Measurements from ENCODE around the gene B3GALT5.

Gene B3GALT5

DNA sequence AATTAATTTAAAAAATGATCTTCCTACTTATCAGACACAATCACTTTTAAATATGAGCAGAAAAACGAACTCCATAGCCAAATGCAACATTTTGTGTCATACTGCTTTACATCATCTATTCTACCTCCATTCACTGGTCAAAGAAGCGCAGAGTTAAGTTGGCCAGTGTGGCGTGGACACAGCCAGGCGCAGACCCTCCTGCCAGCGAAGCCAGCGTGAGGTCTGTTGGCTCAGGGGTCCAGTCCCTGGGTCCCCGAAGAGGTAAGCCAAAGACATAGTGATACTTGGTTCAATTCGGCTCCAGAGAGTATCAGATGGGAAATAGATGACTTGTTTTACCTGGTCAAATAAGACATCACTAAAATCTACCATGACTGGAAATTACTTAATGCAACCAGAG is 59.2 kb downstream of the B3GALT5 start:
- Histone ChIP-seq H3K27ac (no peak overlapping the region), H3K27me3 (no peaks in the 10 kb centered on the region)

DNA sequence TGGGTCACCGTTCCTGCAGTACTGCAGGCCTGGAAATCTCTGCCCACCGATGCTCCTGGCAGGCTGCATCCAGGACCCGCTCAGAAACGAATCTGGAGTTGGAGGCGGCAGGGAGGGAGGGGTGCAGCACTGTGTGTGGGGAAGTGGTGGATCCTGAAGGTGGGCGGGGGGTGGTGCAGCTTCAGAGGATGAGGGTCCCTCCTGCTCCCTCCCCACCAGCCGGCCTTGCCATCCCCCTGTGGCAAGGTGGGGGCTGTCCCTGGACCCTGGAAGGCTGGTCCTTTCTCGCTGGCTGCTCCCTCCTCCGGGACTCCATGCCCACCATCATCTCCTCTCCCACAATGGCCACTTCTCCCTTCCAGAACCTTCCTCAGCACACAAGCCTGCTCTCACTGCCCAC is 60.4 kb downstream of the B3GALT5 start:
- H3K4me1 ChIP-seq (ENCODE audit: control insufficient read depth in 1 of 2, insufficient read depth in 1 of 2, low read depth in 1 of 2, low read length in 1 of 2) = no peaks in the 10 kb centered on the region
- TF ChIP-seq, protein P1, sequence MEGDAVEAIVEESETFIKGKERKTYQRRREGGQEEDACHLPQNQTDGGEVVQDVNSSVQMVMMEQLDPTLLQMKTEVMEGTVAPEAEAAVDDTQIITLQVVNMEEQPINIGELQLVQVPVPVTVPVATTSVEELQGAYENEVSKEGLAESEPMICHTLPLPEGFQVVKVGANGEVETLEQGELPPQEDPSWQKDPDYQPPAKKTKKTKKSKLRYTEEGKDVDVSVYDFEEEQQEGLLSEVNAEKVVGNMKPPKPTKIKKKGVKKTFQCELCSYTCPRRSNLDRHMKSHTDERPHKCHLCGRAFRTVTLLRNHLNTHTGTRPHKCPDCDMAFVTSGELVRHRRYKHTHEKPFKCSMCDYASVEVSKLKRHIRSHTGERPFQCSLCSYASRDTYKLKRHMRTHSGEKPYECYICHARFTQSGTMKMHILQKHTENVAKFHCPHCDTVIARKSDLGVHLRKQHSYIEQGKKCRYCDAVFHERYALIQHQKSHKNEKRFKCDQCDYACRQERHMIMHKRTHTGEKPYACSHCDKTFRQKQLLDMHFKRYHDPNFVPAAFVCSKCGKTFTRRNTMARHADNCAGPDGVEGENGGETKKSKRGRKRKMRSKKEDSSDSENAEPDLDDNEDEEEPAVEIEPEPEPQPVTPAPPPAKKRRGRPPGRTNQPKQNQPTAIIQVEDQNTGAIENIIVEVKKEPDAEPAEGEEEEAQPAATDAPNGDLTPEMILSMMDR (IDR thresholded peaks at IDR 0.05) = no peak
- H3K9me3 ChIP-seq = no peaks in the 10 kb centered on the region
- H3K4me3 ChIP-seq (ENCODE audit: low read depth in 1 of 2, low read length in 1 of 2) = no peak overlapping the region
- H3K27ac ChIP-seq = no peak overlapping the region
- no peaks in the 10 kb centered on the region for H3K27me3 ChIP-seq
- no peaks in the 10 kb centered on the region for H3K36me3 ChIP-seq

More for the DNA sequence above, 59.2 kb downstream of the B3GALT5 start:
- H3K36me3 ChIP-seq = no peaks in the 10 kb centered on the region
- no peaks in the 10 kb centered on the region for H3K4me1 ChIP-seq (ENCODE audit: control insufficient read depth in 1 of 2, insufficient read depth in 1 of 2, low read depth in 1 of 2, low read length in 1 of 2)
- TF ChIP-seq, protein P1 (IDR thresholded peaks at IDR 0.05) = no peak
- H3K9me3 ChIP-seq = no peaks in the 10 kb centered on the region
- no peak overlapping the region for H3K4me3 ChIP-seq (ENCODE audit: low read depth in 1 of 2, low read length in 1 of 2)

DNA sequence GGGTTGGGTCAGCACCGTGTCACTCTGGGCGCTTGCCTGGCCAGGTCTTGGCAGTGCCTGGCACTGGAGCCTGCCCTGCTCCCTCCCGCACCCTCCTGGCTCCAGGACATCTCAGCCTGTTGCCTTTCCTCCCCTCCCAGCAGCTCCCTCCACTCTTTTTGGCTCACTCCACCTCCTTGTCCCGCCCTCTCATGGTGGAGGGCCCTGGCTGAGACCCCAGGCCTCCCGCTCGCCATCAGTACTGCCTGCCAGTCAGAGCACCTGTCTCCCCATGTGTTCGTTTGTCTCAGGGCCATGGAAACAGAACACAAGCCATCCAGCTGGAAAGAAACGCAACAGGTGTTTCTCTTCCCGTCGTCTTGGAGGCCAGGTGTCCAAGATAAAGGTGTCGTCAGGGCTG is 61.0 kb downstream of the B3GALT5 start:
- Histone ChIP-seq H3K27ac (no peak overlapping the region), H3K9me3 (no peaks in the 10 kb centered on the region), H3K4me3 (ENCODE audit: low read depth in 1 of 2, low read length in 1 of 2) (no peak overlapping the region), H3K27me3 (no peaks in the 10 kb centered on the region), H3K4me1 (ENCODE audit: control insufficient read depth in 1 of 2, insufficient read depth in 1 of 2, low read depth in 1 of 2, low read length in 1 of 2) (no peaks in the 10 kb centered on the region), H3K36me3 (no peaks in the 10 kb centered on the region)
- TF ChIP-seq, protein P1 (IDR thresholded peaks at IDR 0.05) = no peak

DNA sequence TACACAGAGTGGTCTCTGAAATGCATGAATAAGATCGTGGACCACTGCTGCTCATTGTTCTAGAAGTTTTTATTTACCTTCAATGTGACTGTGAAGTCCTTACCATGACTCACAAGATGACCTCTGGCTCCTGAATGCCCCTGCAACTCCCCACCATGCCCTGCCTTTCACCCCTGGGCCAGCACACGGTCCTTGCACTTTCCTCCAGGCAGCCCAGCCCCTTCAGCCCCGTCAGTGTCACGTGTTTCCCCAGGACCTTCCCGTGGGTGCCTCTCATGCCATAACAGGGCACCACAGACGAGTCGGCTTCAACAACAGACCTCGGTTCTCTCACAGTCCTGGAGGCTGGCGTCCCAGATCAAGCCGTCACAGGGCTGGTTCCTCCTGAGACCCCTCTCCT is 62.1 kb downstream of the B3GALT5 start:
- H3K27ac ChIP-seq = no peak overlapping the region
- TF ChIP-seq, protein P1 (IDR thresholded peaks at IDR 0.05) = no peak
- no peaks in the 10 kb centered on the region for H3K36me3 ChIP-seq
- H3K4me3 ChIP-seq (ENCODE audit: low read depth in 1 of 2, low read length in 1 of 2) = no peak overlapping the region
- no peaks in the 10 kb centered on the region for H3K27me3 ChIP-seq
- H3K9me3 ChIP-seq = no peaks in the 10 kb centered on the region
- no peaks in the 10 kb centered on the region for H3K4me1 ChIP-seq (ENCODE audit: control insufficient read depth in 1 of 2, insufficient read depth in 1 of 2, low read depth in 1 of 2, low read length in 1 of 2)

DNA sequence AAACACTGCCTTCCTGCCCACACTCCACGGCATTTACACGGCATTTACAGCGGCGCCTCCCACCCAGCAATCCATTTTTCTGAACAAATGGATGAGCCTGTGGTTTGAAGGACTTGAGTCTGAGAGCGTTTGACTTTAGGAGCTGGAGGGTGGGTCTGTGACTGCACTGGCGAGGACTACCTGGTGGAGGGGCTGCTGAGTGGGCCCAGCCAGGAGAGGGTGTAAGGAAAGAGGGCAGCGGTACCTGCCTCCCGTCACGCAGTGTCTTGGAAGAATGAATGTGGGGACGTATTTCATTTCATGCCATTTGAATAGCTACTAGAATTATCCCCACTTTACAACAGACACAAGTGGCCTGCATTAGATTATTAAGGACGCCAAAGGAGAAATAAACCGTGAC is 62.9 kb downstream of the B3GALT5 start:
- H3K27me3 ChIP-seq = no peaks in the 10 kb centered on the region
- TF ChIP-seq, protein P1 (IDR thresholded peaks at IDR 0.05) = no peak
- no peak overlapping the region for H3K27ac ChIP-seq

More for the DNA sequence above, 62.9 kb downstream of the B3GALT5 start:
- H3K36me3 ChIP-seq = no peaks in the 10 kb centered on the region
- H3K4me3 ChIP-seq (ENCODE audit: low read depth in 1 of 2, low read length in 1 of 2) = no peak overlapping the region
- H3K9me3 ChIP-seq = no peaks in the 10 kb centered on the region
- no peaks in the 10 kb centered on the region for H3K4me1 ChIP-seq (ENCODE audit: control insufficient read depth in 1 of 2, insufficient read depth in 1 of 2, low read depth in 1 of 2, low read length in 1 of 2)

All from neutrophil (primary cell).